Activated CD8-positive, alpha-beta memory T cell treated with anti-CD3 and anti-CD28 coated beads, Interleukin-2, amount 10 ng/mL, durations not matched to agents 7 days and 5 days (primary cell): ENCODE measurements around the gene CDSN. TPM values are rescaled to one million over a fixed set of nuclear protein-coding genes. Genes with fewer than 3 reads are reported as not detected.
A peak's percentile ranks its signal among the peaks of the same experiment; 100 is the strongest.

Source experiments
- ATAC-seq: fragments of 150-1000 bp; cut with Tn5 transposase; one replicate; pipeline ENCODE4 v1.10.0; 2021; ENCODE audit warnings: moderate library complexity
- CTCF ChIA-PET: fragments of 350-600 bp; sonication (Branson Sonifier 250); formaldehyde crosslinking; loops from one replicate; lab custom pipeline; 2021; ENCODE audit warnings: antibody characterized with exemption; lab: Charles Lee
- DNase-seq: peaks from one replicate; pipeline ENCODE4 v3.0.0-alpha.2; 2020
- H3K27ac Mint-ChIP-seq: one replicate; pipeline ENCODE4 v1.8.0; 2021; ENCODE audit warnings: mild to moderate bottlenecking, mixed read lengths
- H3K27me3 Mint-ChIP-seq: one replicate; pipeline ENCODE4 v1.8.0; 2021; ENCODE audit warnings: mixed read lengths
- H3K36me3 Mint-ChIP-seq: one replicate; pipeline ENCODE4 v1.8.0; 2021; ENCODE audit warnings: mild to moderate bottlenecking, mixed read lengths
- H3K4me1 Mint-ChIP-seq: one replicate; pipeline ENCODE4 v1.8.0; 2021; ENCODE audit warnings: mixed read lengths
- H3K4me3 Mint-ChIP-seq: one replicate; pipeline ENCODE4 v1.8.0; 2021; ENCODE audit warnings: mild to moderate bottlenecking, moderate library complexity, mixed read lengths
- H3K9me3 Mint-ChIP-seq: one replicate; pipeline ENCODE4 v1.8.0; 2022; ENCODE audit warnings: low read depth, mixed read lengths
- total RNA-seq, 2 experiments: library from RNA; stranded (reverse); gene quantifications; one replicate each; pipeline ENCODE4 v1.2.3, GENCODE V29; 2021

CDSN gene
- total RNA-seq, 2 experiments from 2014 or later, result not detected

GRCh38 chr6:31103136-31103535 lies 17.1 kb downstream of the CDSN start:
- ATAC-seq, result no peak
- no peak overlapping the region for H3K27ac Mint-ChIP-seq
- no peak overlapping the region for H3K4me3 Mint-ChIP-seq

GRCh38 chr6:31098449-31098938 lies 21.8 kb downstream of the CDSN start:
- Mint-ChIP-seq H3K27me3 (peaks cover 6% of the 10 kb centered on the region), H3K4me3 (no peak overlapping the region), H3K27ac (no peak overlapping the region), H3K9me3 (no peaks in the 10 kb centered on the region), H3K36me3 (no peaks in the 10 kb centered on the region), H3K4me1 (peaks cover 19% of the 10 kb centered on the region)
- no peak for ATAC-seq
- CTCF ChIA-PET, result no interaction called here
- DNase-seq, result no peak

More at GRCh38 chr6:31103136-31103535, 17.1 kb downstream of the CDSN start:
- Mint-ChIP-seq H3K4me1 (no peaks in the 10 kb centered on the region), H3K9me3 (no peaks in the 10 kb centered on the region), H3K27me3 (peaks cover 9% of the 10 kb centered on the region), H3K36me3 (no peaks in the 10 kb centered on the region)
- CTCF ChIA-PET, result interaction anchor here (0.9 to 1.7 kb wide), 4 partner anchors 11 to 188 kb away, joined by 3 to 4 read pairs (median 4); no protein-coding TSS in a partner anchor
- DNase-seq, result no peak

GRCh38 chr6:31096656-31097055 lies 23.6 kb downstream of the CDSN start:
- H3K4me1 Mint-ChIP-seq, result peaks cover 19% of the 10 kb centered on the region
- no peak overlapping the region for H3K4me3 Mint-ChIP-seq
- no peaks in the 10 kb centered on the region for H3K36me3 Mint-ChIP-seq
- peaks cover 3% of the 10 kb centered on the region for H3K27me3 Mint-ChIP-seq
- H3K9me3 Mint-ChIP-seq, result no peaks in the 10 kb centered on the region
- CTCF ChIA-PET, result interaction anchor here (1.0 to 1.7 kb wide), 2 partner anchors 10 to 12 kb away, joined by 3 to 8 read pairs; no protein-coding TSS in a partner anchor
- DNase-seq (no peak), ATAC-seq (no peak)
- H3K27ac Mint-ChIP-seq, result no peak overlapping the region

- Mint-ChIP-seq H3K4me3 (no peak overlapping the region), H3K4me1 (peaks cover 19% of the 10 kb centered on the region), H3K27me3 (peaks cover 3% of the 10 kb centered on the region), H3K36me3 (no peaks in the 10 kb centered on the region), H3K9me3 (no peaks in the 10 kb centered on the region), H3K27ac (no peak overlapping the region)
- no peak for ATAC-seq
- CTCF ChIA-PET, result interaction anchor here (1.0 to 1.7 kb wide), 2 partner anchors 9 to 12 kb away, joined by 3 to 8 read pairs; no protein-coding TSS in a partner anchor
- no peak for DNase-seq
Measured at GRCh38 chr6:31096215-31096614, 24.0 kb downstream of the CDSN start.

GRCh38 chr6:31094389-31094881 lies 25.8 kb downstream of the CDSN start:
- H3K36me3 Mint-ChIP-seq, result no peaks in the 10 kb centered on the region
- no peaks in the 10 kb centered on the region for H3K9me3 Mint-ChIP-seq
- CTCF ChIA-PET, result interaction anchor here (0.9 to 4.2 kb wide), 4 partner anchors 9 to 40 kb away, joined by 3 to 23 read pairs (median 6); no protein-coding TSS in a partner anchor
- peak overlapping the region; percentile 77 for H3K27ac Mint-ChIP-seq
- ATAC-seq, result peak; percentile 72
- H3K4me3 Mint-ChIP-seq, result no peak overlapping the region
- peak; percentile 52 for DNase-seq
- peaks cover 19% of the 10 kb centered on the region for H3K4me1 Mint-ChIP-seq
- no peaks in the 10 kb centered on the region for H3K27me3 Mint-ChIP-seq

GRCh38 chr6:31092769-31093505 lies 27.3 kb downstream of the CDSN start:
- H3K27me3 Mint-ChIP-seq, result no peaks in the 10 kb centered on the region
- no peak for ATAC-seq
- no peak overlapping the region for H3K4me3 Mint-ChIP-seq
- no peak overlapping the region for H3K27ac Mint-ChIP-seq
- peaks cover 19% of the 10 kb centered on the region for H3K4me1 Mint-ChIP-seq
- no peak for DNase-seq
- H3K9me3 Mint-ChIP-seq, result no peaks in the 10 kb centered on the region
- CTCF ChIA-PET, result interaction anchor here (1.1 to 4.2 kb wide), 6 partner anchors 10 to 271 kb away, joined by 3 to 23 read pairs (median 5); no protein-coding TSS in a partner anchor
- no peaks in the 10 kb centered on the region for H3K36me3 Mint-ChIP-seq

GRCh38 chr6:31092238-31092637 lies 28.0 kb downstream of the CDSN start:
- H3K27ac Mint-ChIP-seq, result no peak overlapping the region
- no peak overlapping the region for H3K4me3 Mint-ChIP-seq
- H3K9me3 Mint-ChIP-seq, result no peaks in the 10 kb centered on the region
- H3K27me3 Mint-ChIP-seq, result peaks cover 4% of the 10 kb centered on the region
- no peak for DNase-seq
- H3K4me1 Mint-ChIP-seq, result peaks cover 16% of the 10 kb centered on the region
- ATAC-seq, result no peak
- no peaks in the 10 kb centered on the region for H3K36me3 Mint-ChIP-seq
- CTCF ChIA-PET, result interaction anchor here (0.9 to 4.2 kb wide), 4 partner anchors 9 to 270 kb away, joined by 4 to 23 read pairs (median 5); no protein-coding TSS in a partner anchor

- no peak overlapping the region for H3K4me3 Mint-ChIP-seq
- H3K36me3 Mint-ChIP-seq, result no peaks in the 10 kb centered on the region
- CTCF ChIA-PET, result interaction anchor here (0.9 to 4.2 kb wide), 5 partner anchors 9 to 270 kb away, joined by 3 to 23 read pairs (median 4); no protein-coding TSS in a partner anchor
- DNase-seq, result no peak
- H3K4me1 Mint-ChIP-seq, result peaks cover 19% of the 10 kb centered on the region
- H3K27ac Mint-ChIP-seq, result no peak overlapping the region
- H3K9me3 Mint-ChIP-seq, result no peaks in the 10 kb centered on the region
- no peak for ATAC-seq
- peaks cover 8% of the 10 kb centered on the region for H3K27me3 Mint-ChIP-seq
Measured at GRCh38 chr6:31091680-31092079, 28.6 kb downstream of the CDSN start.

- Mint-ChIP-seq H3K27me3 (peaks cover 9% of the 10 kb centered on the region), H3K9me3 (no peaks in the 10 kb centered on the region), H3K27ac (no peak overlapping the region), H3K36me3 (no peaks in the 10 kb centered on the region), H3K4me1 (peaks cover 19% of the 10 kb centered on the region), H3K4me3 (no peak overlapping the region)
- DNase-seq (no peak), ATAC-seq (no peak)
- CTCF ChIA-PET, result interaction anchor here (1.1 to 4.5 kb wide), 4 partner anchors 12 to 353 kb away, joined by 3 to 27 read pairs (median 4); no protein-coding TSS in a partner anchor
Measured at GRCh38 chr6:31090973-31091364, 29.3 kb downstream of the CDSN start.

GRCh38 chr6:31090275-31090972 lies 29.8 kb downstream of the CDSN start:
- no peaks in the 10 kb centered on the region for H3K36me3 Mint-ChIP-seq
- ATAC-seq, result no peak
- H3K27ac Mint-ChIP-seq, result no peak overlapping the region

GRCh38 chr6:31087494-31088089 lies 32.7 kb downstream of the CDSN start:
- Mint-ChIP-seq H3K4me3 (no peak overlapping the region), H3K27me3 (peaks cover 23% of the 10 kb centered on the region), H3K36me3 (no peaks in the 10 kb centered on the region), H3K27ac (no peak overlapping the region), H3K9me3 (no peaks in the 10 kb centered on the region), H3K4me1 (peaks cover 6% of the 10 kb centered on the region)
- CTCF ChIA-PET, result interaction anchor here (0.6 to 4.5 kb wide), 51 partner anchors 8 to 604 kb away, joined by 3 to 39 read pairs (median 4); partner anchors contain the start of genes DDR1, GTF2H4, PSORS1C2 and VARS2
- peak; percentile 97 for ATAC-seq
- DNase-seq, result peak; percentile 91

More at GRCh38 chr6:31090275-31090972, 29.8 kb downstream of the CDSN start:
- peaks cover 14% of the 10 kb centered on the region for H3K27me3 Mint-ChIP-seq
- H3K4me1 Mint-ChIP-seq, result peaks cover 19% of the 10 kb centered on the region
- DNase-seq, result no peak
- H3K4me3 Mint-ChIP-seq, result no peak overlapping the region
- H3K9me3 Mint-ChIP-seq, result no peaks in the 10 kb centered on the region
- CTCF ChIA-PET, result interaction anchor here (1.1 to 4.5 kb wide), 2 partner anchors 11 to 353 kb away, joined by 3 to 27 read pairs; no protein-coding TSS in a partner anchor

- no peaks in the 10 kb centered on the region for H3K36me3 Mint-ChIP-seq
- peaks cover 6% of the 10 kb centered on the region for H3K4me1 Mint-ChIP-seq
- CTCF ChIA-PET, result interaction anchor here (0.6 to 4.5 kb wide), 53 partner anchors 7 to 603 kb away, joined by 3 to 39 read pairs (median 4); partner anchors contain the start of genes DDR1, GTF2H4, PSORS1C2 and VARS2
- H3K27me3 Mint-ChIP-seq, result peaks cover 27% of the 10 kb centered on the region
- H3K27ac Mint-ChIP-seq, result no peak overlapping the region
- H3K9me3 Mint-ChIP-seq, result no peaks in the 10 kb centered on the region
- ATAC-seq (no peak), DNase-seq (no peak)
- H3K4me3 Mint-ChIP-seq, result no peak overlapping the region
Measured at GRCh38 chr6:31086788-31087440, 33.3 kb downstream of the CDSN start.
